A673 (cell line): ENCODE measurements around the gene ANKRD17. TPM values are rescaled to one million over a fixed set of nuclear protein-coding genes. Genes with fewer than 3 reads are reported as not detected.
A peak's percentile ranks its signal among the peaks of the same experiment; 100 is the strongest.

ENCODE experiments used
- BruUV-seq: library from RNA; stranded (reverse); fragments of 400-500 nt; replicated peaks from 2 replicates; lab custom pipeline; 2021; lab: Mats Ljungman, UMichigan
- CTCF ChIA-PET: fragments of 300-600 bp; sonication (Branson Sonifier 250); formaldehyde crosslinking; loops from one replicate; lab custom pipeline; 2022; ENCODE audit warnings: antibody characterized with exemption; lab: Charles Lee
- POLR2A ChIA-PET: fragments of 300-600 bp; sonication (Branson Sonifier 250); formaldehyde crosslinking; loops from one replicate; lab custom pipeline; 2022; ENCODE audit warnings: antibody characterized with exemption; ENCODE audit not compliant: low non-redundant PET; lab: Charles Lee
- DNase-seq: peaks from one replicate; pipeline ENCODE4 v3.0.0-alpha.2; 2015; ENCODE audit warnings: low spot score
- H3K27ac ChIP-seq: fragments of 200-600 bp; sonication (generic); 2 replicates; pipeline ENCODE4 v1.5.1; 2016; ENCODE audit warnings: mixed run types, low read depth, mild to moderate bottlenecking, mixed read lengths, antibody characterized with exemption, low read length; ENCODE audit not compliant: poor library complexity, severe bottlenecking
- H3K27me3 ChIP-seq: fragments of 200-600 bp; sonication (generic); replicated peaks from 2 replicates; pipeline ENCODE4 v1.6.1; 2017; ENCODE audit warnings: mixed run types, low read depth, mild to moderate bottlenecking, mixed read lengths, antibody characterized with exemption, low read length; ENCODE audit not compliant: insufficient read depth, poor library complexity
- H3K36me3 ChIP-seq: fragments of 200-600 bp; sonication (generic); 2 replicates; pipeline ENCODE4 v1.6.1; 2016; ENCODE audit warnings: mixed run types, mild to moderate bottlenecking, mixed read lengths, antibody characterized with exemption, low read length; ENCODE audit not compliant: insufficient read depth, poor library complexity, severe bottlenecking
- H3K4me1 ChIP-seq: fragments of 200-600 bp; sonication (generic); 2 replicates; pipeline ENCODE4 v1.6.1; 2017; ENCODE audit warnings: mixed run types, mild to moderate bottlenecking, mixed read lengths, antibody characterized with exemption, low read length; ENCODE audit not compliant: insufficient read depth, poor library complexity, severe bottlenecking
- H3K4me3 ChIP-seq: fragments of 200-600 bp; sonication (generic); 2 replicates; pipeline ENCODE4 v1.5.1; 2016; ENCODE audit warnings: low read depth, mixed run types, mild to moderate bottlenecking, mixed read lengths, low read length; ENCODE audit not compliant: poor library complexity, severe bottlenecking
- H3K9me3 ChIP-seq: fragments of 200-600 bp; sonication (generic); 2 replicates; pipeline ENCODE4 v1.6.1; 2016; ENCODE audit warnings: mixed run types, low read depth, mild to moderate bottlenecking, mixed read lengths, antibody characterized with exemption, low read length; ENCODE audit not compliant: poor library complexity, severe bottlenecking
- EZH2 ChIP-seq: fragments of 200-600 bp; sonication (generic); IDR thresholded peaks from 2 replicates; pipeline ENCODE4 v1.6.1; 2017; ENCODE audit warnings: borderline replicate concordance, low read depth, mild to moderate bottlenecking, mixed read lengths, antibody characterized with exemption, low read length; ENCODE audit not compliant: poor library complexity, severe bottlenecking
- intact Hi-C: fragments of 100-400 bp; cut with micrococcal nuclease; formaldehyde crosslinking; loops from one replicate; pipeline ENCODE4 v1.10.0; 2022; ENCODE audit not compliant: unreplicated experiment
- total RNA-seq: library from RNA; stranded (reverse); gene quantifications from 2 replicates; pipeline ENCODE4 v1.2.3, GENCODE V29; 2021
- TF ChIP-seq, protein P1 (sequence below): fragments of 300-800, 200-600 bp; sonication (generic); conservative IDR thresholded peaks from 2 replicates; pipeline ENCODE4 v1.5.1; 2017; ENCODE audit warnings: low read depth, mild to moderate bottlenecking, antibody characterized with exemption, low read length, moderate library complexity, mixed read lengths

ANKRD17 gene
- total RNA-seq, 1 experiment from 2014 or later = 58.4 TPM

DNA sequence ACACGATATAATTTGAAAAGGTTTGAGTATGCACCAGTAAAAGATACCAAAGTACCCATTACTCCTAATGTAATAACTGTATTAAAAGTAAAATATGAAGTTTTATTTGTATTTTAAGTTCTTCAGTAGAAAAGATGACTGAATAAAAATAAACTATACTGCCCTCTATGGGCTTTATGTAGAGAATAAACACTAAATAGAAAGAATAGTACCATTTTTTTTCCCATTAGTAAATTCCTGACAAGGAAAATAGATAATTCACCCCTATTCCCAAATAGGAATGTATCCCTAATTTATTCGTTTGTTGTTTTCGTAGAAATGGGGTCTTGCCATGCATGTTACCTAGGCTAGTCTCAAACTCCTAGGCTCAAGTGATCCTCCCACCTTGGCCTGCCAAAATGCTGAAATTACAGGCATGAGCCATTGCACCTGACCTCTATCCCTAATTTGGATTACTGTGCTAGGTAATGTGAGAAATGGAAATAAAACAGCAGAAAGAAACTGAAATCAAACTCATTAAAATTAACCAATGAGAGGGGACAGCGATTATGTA lies 115.5 kb downstream of the ANKRD17 start:
- TF ChIP-seq, protein P1, sequence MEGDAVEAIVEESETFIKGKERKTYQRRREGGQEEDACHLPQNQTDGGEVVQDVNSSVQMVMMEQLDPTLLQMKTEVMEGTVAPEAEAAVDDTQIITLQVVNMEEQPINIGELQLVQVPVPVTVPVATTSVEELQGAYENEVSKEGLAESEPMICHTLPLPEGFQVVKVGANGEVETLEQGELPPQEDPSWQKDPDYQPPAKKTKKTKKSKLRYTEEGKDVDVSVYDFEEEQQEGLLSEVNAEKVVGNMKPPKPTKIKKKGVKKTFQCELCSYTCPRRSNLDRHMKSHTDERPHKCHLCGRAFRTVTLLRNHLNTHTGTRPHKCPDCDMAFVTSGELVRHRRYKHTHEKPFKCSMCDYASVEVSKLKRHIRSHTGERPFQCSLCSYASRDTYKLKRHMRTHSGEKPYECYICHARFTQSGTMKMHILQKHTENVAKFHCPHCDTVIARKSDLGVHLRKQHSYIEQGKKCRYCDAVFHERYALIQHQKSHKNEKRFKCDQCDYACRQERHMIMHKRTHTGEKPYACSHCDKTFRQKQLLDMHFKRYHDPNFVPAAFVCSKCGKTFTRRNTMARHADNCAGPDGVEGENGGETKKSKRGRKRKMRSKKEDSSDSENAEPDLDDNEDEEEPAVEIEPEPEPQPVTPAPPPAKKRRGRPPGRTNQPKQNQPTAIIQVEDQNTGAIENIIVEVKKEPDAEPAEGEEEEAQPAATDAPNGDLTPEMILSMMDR = peak; percentile 26; the same call in 1 of the 2 replicates
- TF ChIP-seq EZH2 = no peak
- H3K36me3 ChIP-seq = peaks cover 44% of the 10 kb centered on the region
- CTCF ChIA-PET = no interaction called here

DNA sequence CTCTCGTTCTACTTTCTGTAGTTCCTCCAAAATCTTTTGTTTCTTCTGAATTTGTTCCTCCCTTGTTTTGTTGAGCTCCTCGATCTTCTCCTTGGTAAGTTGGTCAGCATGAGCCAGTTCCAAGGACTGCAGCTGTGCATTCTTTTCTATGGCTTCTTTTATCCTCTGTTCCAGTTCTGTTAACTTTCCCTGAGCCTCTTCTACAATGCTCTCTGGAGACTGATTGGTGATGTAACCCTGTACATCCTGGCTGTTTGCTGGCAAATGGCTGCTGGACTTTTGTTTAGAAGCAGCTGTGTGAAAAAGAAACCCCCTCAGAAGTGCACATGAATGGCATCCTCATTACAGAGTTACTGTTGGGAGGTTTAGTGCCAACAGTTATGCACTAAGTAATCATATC lies 118.6 kb downstream of the ANKRD17 start:
- POLR2A ChIA-PET = no interaction called here
- no TSS peak for BruUV-seq
- no peak overlapping the region for H3K27ac ChIP-seq

More for the DNA sequence above, 115.5 kb downstream of the ANKRD17 start:
- H3K9me3 ChIP-seq = no peaks in the 10 kb centered on the region
- no peak overlapping the region for H3K4me3 ChIP-seq
- H3K27me3 ChIP-seq = no peaks in the 10 kb centered on the region
- intact Hi-C loops = no loop called here
- no peak overlapping the region for H3K27ac ChIP-seq
- POLR2A ChIA-PET = no interaction called here
- BruUV-seq = no TSS peak
- no peak for DNase-seq
- H3K4me1 ChIP-seq = no peaks in the 10 kb centered on the region

DNA sequence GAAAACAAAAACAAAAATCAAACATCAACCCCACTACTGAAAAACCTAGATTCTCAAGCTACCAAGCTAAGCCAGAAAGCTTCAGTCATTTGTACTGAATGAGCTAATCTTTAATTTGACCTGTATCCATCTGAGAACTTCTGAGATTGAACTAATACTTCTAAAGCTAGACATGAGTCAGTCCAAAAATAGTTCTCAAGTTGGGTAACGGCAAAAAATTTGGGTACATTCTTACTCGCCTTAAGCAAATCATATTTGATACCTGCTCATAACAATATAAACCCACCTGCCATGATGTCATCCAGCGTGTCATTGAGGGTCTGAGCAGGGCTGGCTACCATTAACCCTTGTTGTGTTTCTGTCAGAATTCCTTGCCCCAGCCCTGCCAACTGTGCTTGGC lies 119.4 kb downstream of the ANKRD17 start:
- Histone ChIP-seq H3K36me3 (peaks cover 41% of the 10 kb centered on the region), H3K9me3 (no peaks in the 10 kb centered on the region), H3K4me1 (no peaks in the 10 kb centered on the region), H3K4me3 (no peak overlapping the region), H3K27ac (no peak overlapping the region), H3K27me3 (no peaks in the 10 kb centered on the region)
- CTCF ChIA-PET = no interaction called here
- BruUV-seq = no TSS peak
- POLR2A ChIA-PET = no interaction called here
- TF ChIP-seq EZH2 = no peak
- TF ChIP-seq, protein P1 = no peak
- intact Hi-C loops = loop anchor here (10.0 kb wide), 1 partner anchor 116 kb away; the partner anchor contains the start of gene ANKRD17
- no peak for DNase-seq

More for the DNA sequence above, 118.6 kb downstream of the ANKRD17 start:
- H3K36me3 ChIP-seq = peaks cover 43% of the 10 kb centered on the region
- no peak for DNase-seq
- CTCF ChIA-PET = no interaction called here
- no peaks in the 10 kb centered on the region for H3K27me3 ChIP-seq
- intact Hi-C loops = loop anchor here (10.0 kb wide), 1 partner anchor 115 kb away; the partner anchor contains the start of gene ANKRD17
- no peaks in the 10 kb centered on the region for H3K4me1 ChIP-seq
- no peak overlapping the region for H3K4me3 ChIP-seq
- TF ChIP-seq, protein P1 = no peak
- no peak for TF ChIP-seq EZH2
- H3K9me3 ChIP-seq = no peaks in the 10 kb centered on the region
